Endothelial cell of umbilical vein (primary cell): ENCODE measurements around the gene FAM135A.

ENCODE experiments used
- FOS ChIP-seq: IDR thresholded peaks from 2 replicates; pipeline ENCODE4 v1.6.1; 2011; ENCODE audit warnings: mild to moderate bottlenecking, low read length, moderate library complexity, borderline replicate concordance; ENCODE audit not compliant: insufficient read depth
- GATA2 ChIP-seq: IDR thresholded peaks from 2 replicates; pipeline ENCODE4 v1.7.0; 2011; ENCODE audit warnings: low read depth, mild to moderate bottlenecking, moderate library complexity, mixed read lengths, low read length; ENCODE audit not compliant: insufficient read length, insufficient read depth
- JUN ChIP-seq: IDR thresholded peaks from 2 replicates; pipeline ENCODE4 v1.6.1; 2011; ENCODE audit warnings: borderline replicate concordance, low read depth; ENCODE audit not compliant: insufficient read length, insufficient read depth
- POLR2A ChIP-seq: IDR thresholded peaks from 2 replicates; pipeline ENCODE4 v1.6.1; 2012; ENCODE audit warnings: low read depth, mild to moderate bottlenecking, control low read depth, low read length
- TF ChIP-seq, protein P1 (sequence below), 2 donors: IDR thresholded peaks; 1 replicate in 1 of 2; 2 replicates in 1 of 2; pipeline ENCODE4 v1.5.1; 2011; ENCODE audit warnings: low read length in 2 of 2, mild to moderate bottlenecking in 2 of 2, moderate library complexity in 2 of 2, control low read depth in 1 of 2, inconsistent platforms in 1 of 2, low read depth in 1 of 2; ENCODE audit not compliant: insufficient read depth in 1 of 2; ENCODE audit errors: extremely low read depth in 1 of 2

DNA sequence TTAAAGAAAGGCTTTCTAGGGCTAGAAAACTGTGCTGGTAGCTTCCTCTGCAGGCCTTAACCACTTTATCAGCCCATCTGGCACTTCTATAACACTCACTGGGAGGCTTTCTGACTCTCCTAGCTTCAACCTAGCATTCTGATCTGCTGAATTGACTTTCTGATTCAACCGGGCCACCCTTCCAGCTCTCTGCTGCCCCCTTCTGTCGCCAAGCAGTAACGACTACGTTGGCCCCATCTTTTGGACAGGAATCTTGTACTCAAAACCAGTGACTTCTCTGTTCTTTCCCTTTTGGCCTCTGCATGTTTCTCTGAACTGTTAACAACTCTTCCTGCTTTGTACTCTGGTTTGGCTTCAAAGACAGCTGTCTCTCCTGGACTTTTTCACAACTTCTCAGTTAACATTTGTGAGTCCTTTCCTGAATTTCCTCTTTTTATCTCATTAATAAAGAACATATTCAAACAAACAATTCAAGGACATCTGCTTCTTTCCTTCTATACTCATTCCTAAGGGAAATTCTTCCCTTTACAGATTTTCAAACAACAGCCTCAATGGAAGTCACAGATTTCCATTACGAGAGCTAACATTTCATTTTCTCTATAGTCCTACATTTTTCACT lies 43.9 kb upstream of the FAM135A start:
- TF ChIP-seq, protein P1, sequence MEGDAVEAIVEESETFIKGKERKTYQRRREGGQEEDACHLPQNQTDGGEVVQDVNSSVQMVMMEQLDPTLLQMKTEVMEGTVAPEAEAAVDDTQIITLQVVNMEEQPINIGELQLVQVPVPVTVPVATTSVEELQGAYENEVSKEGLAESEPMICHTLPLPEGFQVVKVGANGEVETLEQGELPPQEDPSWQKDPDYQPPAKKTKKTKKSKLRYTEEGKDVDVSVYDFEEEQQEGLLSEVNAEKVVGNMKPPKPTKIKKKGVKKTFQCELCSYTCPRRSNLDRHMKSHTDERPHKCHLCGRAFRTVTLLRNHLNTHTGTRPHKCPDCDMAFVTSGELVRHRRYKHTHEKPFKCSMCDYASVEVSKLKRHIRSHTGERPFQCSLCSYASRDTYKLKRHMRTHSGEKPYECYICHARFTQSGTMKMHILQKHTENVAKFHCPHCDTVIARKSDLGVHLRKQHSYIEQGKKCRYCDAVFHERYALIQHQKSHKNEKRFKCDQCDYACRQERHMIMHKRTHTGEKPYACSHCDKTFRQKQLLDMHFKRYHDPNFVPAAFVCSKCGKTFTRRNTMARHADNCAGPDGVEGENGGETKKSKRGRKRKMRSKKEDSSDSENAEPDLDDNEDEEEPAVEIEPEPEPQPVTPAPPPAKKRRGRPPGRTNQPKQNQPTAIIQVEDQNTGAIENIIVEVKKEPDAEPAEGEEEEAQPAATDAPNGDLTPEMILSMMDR (IDR thresholded peaks at IDR 0.05; ENCODE audit: extremely low read depth in 1 of 2, insufficient read depth in 1 of 2, low read depth in 1 of 2, low read length in 2 of 2) = peak; percentile 91 to 92
- TF ChIP-seq POLR2A = no peak
- TF ChIP-seq GATA2 = no peak
- TF ChIP-seq JUN = no peak
- TF ChIP-seq FOS = no peak
